Hematopoietic multipotent progenitor cell treated with erythropoietin and hydrocortisone succinate and interleukin-3 and kit ligand, for 15 days (in vitro differentiated cells): ENCODE measurements around the gene KMT2D.

Source experiments
- DNase-seq: peaks from one replicate; pipeline ENCODE4 v3.0.0-alpha.2; 2015; ENCODE audit warnings: low spot score

The KMT2D gene

GRCh38 chr12:49018261-49019119 lies 42.1 kb downstream of the KMT2D start, which contains the start of gene PRKAG1:
Gene PRKAG1 (minus strand): TSS chr12:49018776. CDS start chr12:49018740, 36 bp downstream.
- peak; percentile 95 for DNase-seq

GRCh38 chr12:49017891-49018260 lies 42.7 kb downstream of the KMT2D start:
- no peak for DNase-seq

- peak; percentile 17 for DNase-seq
Measured at GRCh38 chr12:49015196-49015595, 45.4 kb downstream of the KMT2D start.

- DNase-seq, result no peak
Measured at GRCh38 chr12:49014547-49014946, 46.0 kb downstream of the KMT2D start.

GRCh38 chr12:49013428-49013827 lies 47.2 kb downstream of the KMT2D start:
- DNase-seq, result no peak

GRCh38 chr12:49012739-49013138 lies 47.9 kb downstream of the KMT2D start:
- no peak for DNase-seq
